ENCODE results near the gene DNM2.

- no peak for TF ChIP-seq CTCF (IDR thresholded peaks at IDR 0.05)
- no peak for TF ChIP-seq POLR2A (IDR thresholded peaks at IDR 0.05)
Observed at GRCh38 chr19:10818301-10819123, 100.6 kb downstream of the DNM2 start.
